Hepatocyte (in vitro differentiated cells): ENCODE measurements around the gene MTAP. TPM values are rescaled to one million over a fixed set of nuclear protein-coding genes. Genes with fewer than 3 reads are reported as not detected.

Experiments
- DNase-seq: peaks from one replicate; pipeline ENCODE4 v3.0.0-alpha.2; 2016; ENCODE audit warnings: low spot score
- H2AFZ ChIP-seq: fragments of 200-600 bp; sonication (generic); 2 replicates; pipeline ENCODE4 v1.6.0; 2016; ENCODE audit warnings: antibody characterized with exemption, mild to moderate bottlenecking
- H3K27ac ChIP-seq: fragments of 200-600 bp; sonication (generic); 2 replicates; pipeline ENCODE4 v1.5.1; 2016; ENCODE audit warnings: mild to moderate bottlenecking
- H3K27me3 ChIP-seq: fragments of 200-600 bp; sonication (generic); 2 replicates; pipeline ENCODE4 v1.6.1; 2016
- H3K36me3 ChIP-seq: fragments of 200-600 bp; sonication (generic); replicated peaks from 2 replicates; pipeline ENCODE4 v1.5.1; 2016; ENCODE audit warnings: low read depth; ENCODE audit not compliant: insufficient read depth
- H3K4me1 ChIP-seq: fragments of 200-600 bp; sonication (generic); 2 replicates; pipeline ENCODE4 v1.5.1; 2016; ENCODE audit warnings: mild to moderate bottlenecking, moderate library complexity; ENCODE audit not compliant: insufficient read depth
- H3K4me2 ChIP-seq: fragments of 200-600 bp; sonication (generic); 2 replicates; pipeline ENCODE4 v1.6.0; 2016
- H3K4me3 ChIP-seq: fragments of 200-600 bp; sonication (generic); 2 replicates; pipeline ENCODE4 v1.5.1; 2016; ENCODE audit warnings: mild to moderate bottlenecking
- H3K79me2 ChIP-seq: fragments of 200-600 bp; sonication (generic); 2 replicates; pipeline ENCODE4 v1.6.0; 2017; ENCODE audit warnings: mild to moderate bottlenecking
- H3K9me2 ChIP-seq: fragments of 200-600 bp; sonication (generic); replicated peaks from 2 replicates; pipeline ENCODE4 v1.6.0; 2017; ENCODE audit warnings: mild to moderate bottlenecking; ENCODE audit not compliant: insufficient read depth
- H3K9me3 ChIP-seq: fragments of 200-600 bp; sonication (generic); 2 replicates; pipeline ENCODE4 v1.5.1; 2016; ENCODE audit warnings: low read depth, mild to moderate bottlenecking
- H4K20me1 ChIP-seq: fragments of 200-600 bp; sonication (generic); 2 replicates; pipeline ENCODE4 v1.6.0; 2016; ENCODE audit warnings: mild to moderate bottlenecking; ENCODE audit not compliant: insufficient read depth, poor library complexity, severe bottlenecking
- CTCF ChIP-seq: fragments of 200-600 bp; sonication (generic); IDR thresholded peaks from 2 replicates; pipeline ENCODE4 v1.5.1; 2016; ENCODE audit warnings: antibody characterized with exemption, mild to moderate bottlenecking; ENCODE audit not compliant: poor library complexity
- EZH2 ChIP-seq: fragments of 200-600 bp; sonication (generic); IDR thresholded peaks from 2 replicates; pipeline ENCODE4 v1.6.1; 2016; ENCODE audit warnings: antibody characterized with exemption, mild to moderate bottlenecking, borderline replicate concordance
- EZH2phosphoT487 ChIP-seq: fragments of 200-600 bp; sonication (generic); IDR thresholded peaks from one replicate; pipeline ENCODE4 v1.6.1; 2018; ENCODE audit warnings: antibody characterized with exemption, mild to moderate bottlenecking, low read depth, moderate library complexity; ENCODE audit not compliant: unreplicated experiment, severe bottlenecking
- WGBS: methylation state at CpG from one replicate; pipeline ENCODE4 v1.1.6; 2016; ENCODE audit warnings: low lambda C conversion rate; ENCODE audit errors: missing lambda C conversion rate; 5-methylcytosine and 5-hydroxymethylcytosine counted together
- polyA plus RNA-seq: library from polyadenylated mRNA; unstranded; fragments of >200 nt; fragmentation: Nextera tagmentation; extraction: Ambion mirVana; gene quantifications from 2 replicates; pipeline ENCODE4 v1.2.1, GENCODE V29; 2016
- total RNA-seq: library from RNA; depleted of rRNA; stranded (reverse); fragments of >200 nt; gene quantifications from 2 replicates; pipeline ENCODE4 v1.2.3, GENCODE V29; 2014

The MTAP gene
- total and polyA plus RNA-seq, 2 experiments from 2014 or later = 21.2 to 38.8 TPM

- no peak overlapping the region for H2AFZ ChIP-seq
- H3K4me2 ChIP-seq = no peak overlapping the region
- no peaks in the 10 kb centered on the region for H3K79me2 ChIP-seq
- DNase-seq = no peak
- H3K4me3 ChIP-seq = no peak overlapping the region
- H3K27ac ChIP-seq = no peak overlapping the region
- no peaks in the 10 kb centered on the region for H3K36me3 ChIP-seq
- H3K27me3 ChIP-seq = no peaks in the 10 kb centered on the region
- TF ChIP-seq CTCF = no peak
- no peak for TF ChIP-seq EZH2
- no peak for TF ChIP-seq EZH2phosphoT487
- H3K9me2 ChIP-seq = no peaks in the 10 kb centered on the region
- WGBS = 57% methylated on average over 2 of the region's 2 CpGs
- H3K4me1 ChIP-seq = no peaks in the 10 kb centered on the region
- H3K9me3 ChIP-seq = no peaks in the 10 kb centered on the region
- H4K20me1 ChIP-seq = no peaks in the 10 kb centered on the region
Observed at GRCh38 chr9:21766096-21766495, 36.3 kb upstream of the MTAP start.

- H3K4me2 ChIP-seq = no peak overlapping the region
- H3K9me2 ChIP-seq = no peaks in the 10 kb centered on the region
- no peaks in the 10 kb centered on the region for H3K36me3 ChIP-seq
- H3K27me3 ChIP-seq = no peaks in the 10 kb centered on the region
- H3K79me2 ChIP-seq = no peaks in the 10 kb centered on the region
- no peaks in the 10 kb centered on the region for H3K4me1 ChIP-seq
- no peak overlapping the region for H3K4me3 ChIP-seq
- DNase-seq = peak; percentile 15
- H3K9me3 ChIP-seq = no peaks in the 10 kb centered on the region
- H2AFZ ChIP-seq = no peak overlapping the region
- H4K20me1 ChIP-seq = no peaks in the 10 kb centered on the region
- 55% methylated on average over 1 of the region's 1 CpG for WGBS
- TF ChIP-seq EZH2 (no peak), EZH2phosphoT487 (no peak), CTCF (no peak)
- no peak overlapping the region for H3K27ac ChIP-seq
Observed at GRCh38 chr9:21770871-21771560, 31.4 kb upstream of the MTAP start.

GRCh38 chr9:21777701-21778100 is 24.7 kb upstream of the MTAP start:
- Histone ChIP-seq H3K4me2 (no peak overlapping the region), H2AFZ (no peak overlapping the region), H3K36me3 (no peaks in the 10 kb centered on the region), H3K79me2 (no peaks in the 10 kb centered on the region), H3K9me2 (no peaks in the 10 kb centered on the region), H3K9me3 (no peaks in the 10 kb centered on the region), H3K27ac (no peak overlapping the region), H3K4me3 (no peak overlapping the region), H3K4me1 (no peaks in the 10 kb centered on the region), H3K27me3 (no peaks in the 10 kb centered on the region), H4K20me1 (no peaks in the 10 kb centered on the region)
- DNase-seq = no peak
- TF ChIP-seq EZH2 (no peak), CTCF (no peak), EZH2phosphoT487 (no peak)
- WGBS = 87% methylated on average over 1 of the region's 1 CpG
